GM18520 (cell line): ENCODE measurements around the gene PADI3.
"Not testable (repeated sequence)": the region's sequence is repeated elsewhere in the genome, so short reads cannot be mapped to it uniquely, and the experiment has no call there.

ENCODE experiments used
- ATAC-seq: cut with Tn5 transposase; IDR thresholded peaks from one replicate; pipeline ENCODE4 v1.9.1; 2021; ENCODE audit not compliant: unreplicated experiment

The PADI3 gene

DNA sequence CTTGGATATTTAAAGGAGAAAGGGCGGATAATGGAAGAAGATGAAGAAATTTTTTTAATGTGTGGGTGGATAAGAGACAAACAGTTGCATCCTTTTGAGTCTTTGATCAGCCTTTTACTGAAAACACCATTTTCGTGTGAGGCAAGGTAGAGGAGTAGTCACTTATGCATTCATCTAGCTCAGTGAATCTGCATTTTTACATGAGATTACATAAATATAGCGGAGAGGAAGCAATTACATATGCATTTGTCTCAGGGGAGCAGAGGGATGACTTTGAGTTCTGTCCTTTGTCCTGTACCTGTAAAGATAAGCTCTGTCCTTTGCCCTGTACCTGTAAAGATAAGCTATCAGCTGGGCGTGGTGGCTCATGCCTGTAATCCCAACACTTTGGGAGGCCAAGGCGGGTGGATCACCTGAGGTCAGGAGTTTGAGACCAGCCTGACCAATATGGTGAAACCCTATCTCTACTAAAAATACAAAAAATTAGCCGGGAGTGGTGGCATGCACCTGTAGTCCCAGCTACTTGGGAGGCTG lies 73.0 kb downstream of the PADI3 start:
- ATAC-seq = not testable (repeated sequence)

DNA sequence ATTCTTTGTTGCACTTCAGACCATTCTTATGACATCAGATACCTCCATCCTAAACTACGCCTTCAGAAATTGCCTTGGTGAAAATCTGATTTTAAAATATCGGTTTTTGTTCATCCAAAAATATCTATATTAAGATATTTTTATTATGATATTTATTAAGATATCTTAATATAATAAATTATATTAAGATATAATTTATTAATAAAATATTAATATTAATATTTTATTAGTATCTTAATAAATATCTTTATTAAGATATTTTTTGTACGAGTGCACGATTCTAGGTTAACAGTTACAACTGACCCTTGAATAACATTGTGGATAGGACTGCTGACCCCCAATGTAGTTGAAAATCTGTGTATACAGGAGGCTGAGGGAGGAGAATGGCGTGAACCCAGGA lies 80.0 kb downstream of the PADI3 start:
- no peak for ATAC-seq

DNA sequence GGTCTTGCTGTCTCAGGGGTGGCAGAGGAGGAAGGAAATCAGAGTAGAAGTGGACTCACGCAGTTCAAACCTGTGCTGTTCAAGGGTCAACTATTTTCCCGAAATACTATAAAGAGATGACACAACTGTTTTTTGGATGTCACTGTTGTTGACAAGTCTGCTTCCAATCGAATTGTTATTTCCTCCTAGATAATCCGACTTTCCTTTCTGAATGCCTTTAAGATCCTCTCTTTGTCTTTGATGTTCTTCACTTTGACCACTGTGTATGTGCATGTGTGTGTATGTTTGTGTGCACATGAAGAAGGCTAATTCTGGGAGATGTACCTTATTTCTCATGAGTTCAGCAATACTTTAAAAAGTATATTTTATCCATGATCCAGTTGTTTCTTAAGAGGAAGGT lies 80.7 kb downstream of the PADI3 start:
- no peak for ATAC-seq

DNA sequence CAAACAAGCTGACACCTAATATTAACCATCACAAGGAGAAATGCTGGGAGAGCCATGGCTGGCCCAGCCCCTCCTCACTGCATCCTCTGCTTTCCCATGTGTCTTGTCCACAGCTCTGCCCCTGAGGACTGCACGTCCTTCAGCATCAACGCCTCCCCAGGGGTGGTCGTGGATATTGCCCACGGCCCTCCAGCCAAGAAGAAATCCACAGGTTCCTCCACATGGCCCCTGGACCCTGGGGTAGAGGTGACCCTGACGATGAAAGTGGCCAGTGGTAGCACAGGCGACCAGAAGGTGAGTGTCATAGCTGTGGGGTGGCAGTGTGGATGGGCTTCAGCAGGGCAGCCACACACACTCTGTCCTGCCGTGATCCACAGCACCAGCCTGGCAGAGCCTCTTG lies 82.0 kb downstream of the PADI3 start:
- no peak for ATAC-seq

DNA sequence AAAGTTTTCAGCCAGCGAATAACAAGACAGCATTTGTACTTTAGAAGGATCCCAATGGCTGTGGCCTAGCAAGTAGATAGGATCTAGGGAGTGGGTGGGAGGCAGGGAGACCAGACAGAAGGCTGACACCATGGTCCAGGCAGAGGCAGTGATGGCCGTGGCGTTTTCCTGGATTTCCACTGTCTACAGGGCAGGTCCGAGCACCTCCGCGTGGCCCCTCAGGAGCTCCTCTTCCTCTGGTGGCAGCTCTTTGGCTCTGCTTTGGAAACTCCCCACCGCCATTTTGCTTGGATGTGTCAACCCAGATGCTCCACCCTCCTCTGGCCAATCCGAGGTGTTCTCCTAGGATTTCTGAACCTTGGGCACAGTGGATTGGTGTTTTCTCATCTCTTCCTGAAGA lies 84.2 kb downstream of the PADI3 start:
- ATAC-seq = no peak
